GM21723 (cell line): ENCODE measurements around the gene CD8B.

Experiments used
- ATAC-seq: cut with Tn5 transposase; IDR thresholded peaks from one replicate; pipeline ENCODE4 v1.9.1; 2021; ENCODE audit warnings: mild to moderate bottlenecking, moderate library complexity; ENCODE audit not compliant: unreplicated experiment

Gene CD8B

DNA sequence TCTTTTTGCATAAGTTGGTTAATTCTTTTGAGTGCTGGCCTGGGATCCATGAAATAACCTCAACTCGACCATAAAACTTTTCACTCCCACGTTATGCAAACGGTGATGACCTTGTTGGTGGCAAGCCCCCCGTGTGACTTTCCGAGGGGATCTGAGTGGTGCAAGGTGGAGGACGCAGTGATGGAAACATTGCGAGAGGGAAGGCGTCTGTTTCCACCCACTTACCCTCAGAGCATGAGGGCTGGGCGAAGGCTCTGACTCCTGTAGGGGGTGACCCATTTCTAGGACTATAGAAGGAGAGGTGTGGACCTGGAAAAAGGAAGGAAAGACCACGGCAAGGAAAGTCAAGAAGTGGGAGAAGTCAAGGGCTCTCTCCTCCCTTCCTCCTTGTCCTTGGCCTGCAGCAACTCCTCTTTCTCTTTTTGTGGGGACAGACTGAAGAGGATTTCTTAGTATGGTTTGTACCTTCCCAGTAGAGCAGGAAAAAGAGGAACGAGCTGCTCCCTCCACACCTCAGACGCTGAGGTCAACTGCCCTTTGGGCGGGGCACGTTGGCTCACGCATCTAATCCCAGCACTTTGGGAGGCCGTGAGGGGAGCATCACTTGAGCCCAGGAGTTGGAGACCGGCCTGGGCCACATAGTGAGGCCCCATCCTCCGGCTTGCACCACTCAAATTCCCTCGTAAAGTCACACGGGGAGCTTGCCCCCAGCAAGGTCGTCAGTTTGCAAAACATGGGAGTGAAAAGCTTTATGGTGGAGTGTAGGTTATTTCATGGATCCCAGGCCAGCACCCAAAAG is 55.4 kb downstream of the CD8B start:
- no peak for ATAC-seq

DNA sequence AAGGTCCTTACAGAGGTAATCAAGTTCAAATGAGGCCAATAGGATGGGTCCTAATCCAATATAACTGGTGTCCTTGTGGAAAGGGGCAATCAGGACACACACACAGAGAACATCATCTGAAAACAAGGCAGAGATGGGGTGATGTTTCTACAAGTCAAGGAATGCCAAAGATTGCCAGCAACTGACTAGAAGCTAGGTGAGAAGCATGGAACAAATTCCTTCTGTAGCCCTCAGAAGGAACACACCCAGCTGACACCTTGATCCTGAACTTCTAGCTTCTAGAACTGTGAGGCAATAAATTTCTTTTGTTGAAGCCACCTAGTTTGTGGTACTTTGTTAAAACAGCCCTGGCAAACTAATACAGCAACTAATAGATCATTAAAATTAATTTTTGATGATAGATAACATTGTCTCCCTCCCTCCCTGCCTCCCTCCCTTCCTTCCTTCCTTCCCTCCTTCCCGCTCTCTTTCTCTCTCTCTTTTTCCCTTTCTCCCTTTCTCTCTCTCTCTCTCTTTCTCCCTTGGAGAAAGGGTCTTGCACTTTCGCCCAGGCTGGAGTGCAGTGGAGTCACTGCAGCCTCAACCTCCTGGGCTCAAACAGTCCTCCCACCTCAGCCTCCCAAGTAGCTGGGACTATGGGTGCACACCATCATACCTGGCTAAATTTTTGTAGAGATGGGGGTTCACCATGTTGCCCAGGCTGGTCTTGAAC is 60.7 kb downstream of the CD8B start:
- no peak for ATAC-seq

DNA sequence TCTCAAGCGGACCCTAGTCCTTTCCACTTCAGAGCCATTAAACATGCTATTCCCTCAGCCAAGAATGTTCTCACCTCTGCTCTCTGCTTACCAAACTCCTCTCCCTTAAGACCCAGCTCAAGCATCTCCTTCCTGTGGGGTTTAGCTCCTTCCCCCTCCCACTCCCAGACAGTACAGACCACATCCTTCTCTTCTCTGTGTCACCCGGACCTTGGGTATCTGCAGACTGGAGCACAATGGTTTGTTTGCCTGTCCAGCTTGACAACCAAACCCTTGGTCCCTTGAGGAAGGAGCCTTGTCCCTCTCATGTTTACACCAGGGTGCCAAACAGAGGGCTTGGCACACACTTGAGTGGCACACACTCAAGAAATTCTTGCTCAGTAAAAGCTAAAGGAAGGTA is 66.8 kb downstream of the CD8B start:
- ATAC-seq = no peak

DNA sequence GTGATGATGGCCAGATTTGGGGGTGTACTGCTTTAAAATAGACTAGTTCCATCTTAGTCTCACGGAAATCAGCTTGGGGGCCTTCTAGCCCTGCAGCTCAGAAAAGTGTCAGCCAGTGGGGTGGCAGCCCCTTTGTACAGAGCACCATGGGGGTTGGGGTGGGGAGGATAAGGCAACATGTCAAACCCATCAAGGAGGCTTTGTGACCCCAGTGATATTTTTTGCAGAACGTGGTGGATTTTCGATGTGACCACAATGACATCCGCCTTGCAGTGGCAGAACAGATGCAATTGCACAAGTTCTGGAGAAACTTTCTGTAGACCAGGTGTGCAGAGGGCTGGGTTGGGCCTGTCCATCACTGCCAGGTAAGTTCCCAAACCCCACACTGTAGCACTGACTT is 67.9 kb downstream of the CD8B start:
- no peak for ATAC-seq

DNA sequence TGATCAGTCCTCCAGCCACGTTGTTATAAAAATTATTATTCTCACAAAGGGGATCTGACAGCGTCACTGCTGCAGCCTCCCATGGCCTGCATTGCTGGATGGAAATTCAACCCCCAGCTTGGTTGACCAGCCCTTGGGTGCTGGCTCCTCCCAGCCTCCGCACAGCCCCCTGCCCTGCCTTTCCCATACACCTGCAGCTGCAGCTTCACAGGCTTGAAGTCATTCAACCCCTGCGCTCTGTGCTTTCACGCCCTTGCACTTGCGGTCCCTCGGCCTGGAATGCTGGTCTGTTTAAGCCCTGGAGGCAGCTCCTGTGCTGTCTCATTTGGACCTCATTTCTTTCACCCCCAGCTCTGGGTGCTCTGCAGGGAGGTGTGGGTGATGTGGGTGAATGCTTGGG is 70.1 kb downstream of the CD8B start:
- no peak for ATAC-seq

DNA sequence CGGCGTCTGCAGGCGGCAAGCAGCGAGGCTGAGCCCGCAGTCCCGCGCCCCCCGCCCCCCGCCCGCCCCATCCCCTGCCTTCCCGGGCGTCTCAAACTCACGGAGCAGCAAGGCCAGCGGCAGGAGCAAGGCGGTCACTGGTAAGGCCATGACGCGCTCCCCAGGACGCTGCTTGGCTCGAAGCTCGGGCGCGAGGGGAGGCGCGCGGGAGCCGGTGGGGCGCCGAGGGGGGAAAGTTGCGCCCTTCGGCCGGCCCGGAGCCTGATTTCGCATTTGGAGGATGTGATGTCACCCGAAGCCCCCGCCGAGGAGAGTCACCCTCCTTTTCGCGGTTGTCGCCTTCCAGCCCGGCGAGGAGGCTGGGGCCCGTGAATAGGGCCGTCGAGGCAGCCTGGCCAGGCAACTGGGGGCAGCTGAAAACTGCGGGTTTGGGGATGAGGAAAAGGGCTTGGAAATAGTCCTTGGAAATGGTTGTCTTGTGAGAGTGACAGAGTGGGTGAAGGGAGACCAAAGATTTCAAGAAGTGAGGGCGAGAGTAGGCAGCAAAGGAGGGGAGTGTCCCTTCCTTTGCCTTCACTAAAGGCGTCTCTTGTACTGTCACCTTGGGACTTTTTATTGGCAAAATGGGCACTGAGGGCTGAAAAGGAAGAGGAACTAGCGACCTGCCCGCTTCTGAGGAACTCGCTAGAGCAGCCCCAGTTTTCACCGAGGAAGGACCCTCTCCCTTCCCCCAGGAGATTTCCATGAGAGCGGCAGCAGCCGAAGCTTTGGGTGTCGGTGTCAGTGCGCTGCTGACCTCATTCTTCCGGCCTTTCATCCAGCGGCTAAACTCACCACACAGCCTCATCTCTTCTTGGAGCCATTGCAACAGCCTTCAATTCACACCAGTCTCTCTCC is 70.8 kb downstream of the CD8B start, which contains the start of gene CD8A:
Gene CD8A (minus strand): TSS at position 238 of the 897 bp plus-strand sequence. CDS start 88 bp downstream, at position 150.
- no peak for ATAC-seq

DNA sequence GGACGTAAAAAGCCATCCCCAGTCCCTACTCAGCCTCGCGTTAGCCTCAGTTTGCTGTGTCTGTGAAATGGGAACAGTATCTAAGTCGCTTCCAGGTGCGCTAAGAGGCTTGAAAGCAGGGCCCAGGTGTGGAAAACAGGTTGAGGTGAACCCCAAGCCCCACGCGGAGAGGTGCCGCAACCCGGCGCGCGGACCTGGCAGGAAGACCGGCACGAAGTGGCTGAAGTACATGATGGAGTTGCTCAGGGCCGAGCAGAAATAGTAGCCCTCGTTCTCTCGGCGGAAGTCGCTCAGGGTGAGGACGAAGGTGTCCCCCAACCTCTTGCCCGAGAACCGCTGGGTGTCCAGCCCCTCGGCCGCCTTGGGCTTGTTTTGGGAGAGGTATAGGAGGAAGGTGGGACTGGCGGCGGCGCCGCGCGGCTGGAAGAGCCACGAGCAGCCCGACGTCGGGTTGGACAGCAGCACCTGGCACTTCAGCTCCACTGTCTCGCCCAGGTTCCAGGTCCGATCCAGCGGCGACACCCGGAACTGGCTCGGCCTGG is 71.5 kb downstream of the CD8B start:
- ATAC-seq = no peak

DNA sequence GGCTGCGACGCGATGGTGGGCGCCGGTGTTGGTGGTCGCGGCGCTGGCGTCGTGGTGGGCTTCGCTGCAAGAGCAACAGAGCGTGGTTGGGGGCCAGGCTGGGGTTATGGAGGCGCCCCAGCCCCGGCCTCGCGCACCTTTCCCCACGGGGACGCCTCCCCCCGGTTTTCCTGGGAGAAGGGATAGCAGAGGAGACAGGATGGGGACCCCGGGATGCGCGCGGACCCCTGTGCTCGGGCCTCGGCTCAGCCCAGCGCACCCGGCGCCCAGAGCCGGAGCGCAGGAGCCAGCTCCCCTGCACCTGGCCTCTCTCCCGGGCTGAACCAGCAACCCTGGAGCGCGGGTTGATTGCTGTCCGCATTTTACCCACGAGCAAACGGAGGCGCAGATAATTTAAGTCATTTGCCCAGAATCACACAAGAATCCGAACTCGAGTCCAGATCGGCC is 72.0 kb downstream of the CD8B start:
- no peak for ATAC-seq

DNA sequence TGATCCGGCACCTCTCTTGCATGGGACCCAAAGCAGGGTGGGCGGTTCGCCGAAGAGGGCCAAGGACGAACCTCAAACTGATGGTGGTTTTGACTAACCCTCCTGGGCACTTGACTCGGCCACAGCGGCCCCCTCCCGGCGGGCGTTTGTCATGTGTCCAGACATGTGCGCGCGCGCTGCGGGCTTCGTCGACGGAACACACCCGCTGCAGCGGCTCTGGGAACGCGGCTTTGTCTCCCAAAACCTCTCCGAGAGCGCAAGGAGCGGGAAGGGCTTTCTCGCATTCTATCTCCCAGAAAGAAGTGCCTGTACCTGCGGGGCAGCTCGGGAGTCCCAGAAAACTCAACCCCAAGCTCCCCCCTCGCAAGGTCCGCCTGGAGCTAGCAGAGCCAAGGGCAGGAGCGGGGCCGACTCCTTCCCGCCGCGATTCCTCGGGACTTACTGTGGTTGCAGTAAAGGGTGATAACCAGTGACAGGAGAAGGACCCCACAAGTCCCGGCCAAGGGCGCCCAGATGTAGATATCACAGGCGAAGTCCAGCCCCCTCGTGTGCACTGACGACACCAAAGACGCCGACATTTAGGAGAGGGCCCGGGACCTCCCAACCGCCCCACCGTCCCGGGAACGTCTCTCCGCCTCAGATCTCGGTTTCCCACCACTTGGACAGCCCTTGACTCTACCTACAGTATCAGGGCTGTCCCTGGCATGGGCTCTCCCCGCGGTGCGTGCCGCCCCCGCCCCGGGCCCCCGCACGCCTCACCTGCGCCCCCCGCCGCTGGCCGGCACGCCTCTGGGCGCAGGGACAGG is 72.6 kb downstream of the CD8B start:
- no peak for ATAC-seq

DNA sequence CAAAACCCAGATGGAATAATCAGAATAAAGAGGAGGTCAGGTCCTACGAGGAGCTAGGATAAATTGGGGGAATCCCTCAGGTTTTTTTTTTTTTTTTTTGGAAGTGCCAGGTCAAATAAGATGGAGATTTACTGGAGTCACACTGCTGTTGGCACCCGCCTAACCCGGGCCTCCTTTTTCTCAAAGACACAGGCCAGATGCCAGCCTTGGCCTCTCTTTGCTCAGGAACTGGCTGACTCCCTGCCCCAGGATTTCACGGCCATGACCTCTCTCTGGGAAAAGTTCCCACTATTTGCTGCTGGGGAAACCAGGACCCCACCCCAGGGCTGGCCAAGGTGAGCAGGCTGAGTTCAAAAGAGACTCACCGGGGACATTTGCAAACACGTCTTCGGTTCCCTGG is 73.5 kb downstream of the CD8B start:
- ATAC-seq = no peak

DNA sequence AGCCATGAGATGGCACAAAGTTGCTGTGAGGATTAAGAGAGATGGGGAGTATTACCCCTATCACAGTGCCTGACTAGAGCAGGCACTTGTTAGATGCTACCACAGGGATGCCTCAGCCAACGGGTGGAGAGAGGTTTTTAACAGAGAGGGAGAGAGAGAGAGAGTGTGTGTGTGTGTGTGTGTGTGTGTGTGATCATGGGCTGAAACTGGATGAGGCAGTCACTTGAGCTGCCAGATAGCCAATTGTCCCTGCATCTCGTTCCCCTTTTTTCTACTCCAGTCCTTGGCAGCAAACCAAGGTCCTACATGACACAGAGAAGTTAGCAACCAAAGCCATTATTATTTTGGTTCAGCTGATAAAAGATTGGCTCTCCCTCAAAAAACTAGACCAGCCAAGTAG is 74.0 kb downstream of the CD8B start:
- no peak for ATAC-seq

DNA sequence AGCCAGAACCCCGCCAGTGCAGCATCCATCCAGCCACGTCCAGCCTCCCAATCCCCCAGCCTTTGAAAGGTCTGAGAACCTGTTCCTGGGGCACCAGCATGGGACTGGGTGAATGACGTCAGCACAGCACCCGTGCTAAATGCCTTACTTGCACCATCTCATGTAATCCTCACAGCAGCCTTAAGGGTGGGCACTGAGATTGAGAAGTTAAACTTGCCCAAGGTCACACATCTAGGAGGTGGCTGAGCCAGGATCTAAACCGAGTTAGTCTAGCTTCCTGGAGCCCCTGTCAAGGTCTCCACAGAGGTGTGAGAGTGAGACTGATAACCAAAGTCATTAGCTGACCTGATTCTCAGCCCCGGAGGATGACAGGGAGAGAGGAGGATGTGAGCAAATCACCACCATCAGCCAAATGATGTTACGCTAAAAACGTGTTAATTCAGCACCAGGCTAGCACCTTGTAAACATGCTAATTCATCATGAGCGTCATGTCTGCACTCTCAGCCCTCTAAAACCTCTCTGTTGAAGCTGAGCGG is 75.6 kb downstream of the CD8B start:
- ATAC-seq = no peak

DNA sequence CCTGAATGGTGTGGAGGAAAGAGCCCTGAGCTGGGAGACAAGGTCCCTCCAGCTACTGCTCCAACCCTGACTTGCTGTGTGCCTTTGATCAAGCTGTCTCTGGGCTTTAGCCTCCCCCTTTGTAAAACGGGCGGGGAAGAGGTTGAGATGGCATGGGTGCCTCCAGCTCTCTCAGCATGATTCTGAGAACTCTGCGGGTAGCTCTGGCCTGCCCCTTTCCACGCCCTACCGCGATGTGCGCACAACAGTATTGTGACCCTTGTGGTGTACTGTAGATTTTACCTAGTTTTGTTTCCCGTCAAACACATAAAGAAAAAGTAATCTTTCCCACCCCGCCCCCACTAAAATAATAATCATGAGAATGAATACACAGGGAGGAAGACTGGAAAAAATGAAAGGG is 76.2 kb downstream of the CD8B start:
- no peak for ATAC-seq

DNA sequence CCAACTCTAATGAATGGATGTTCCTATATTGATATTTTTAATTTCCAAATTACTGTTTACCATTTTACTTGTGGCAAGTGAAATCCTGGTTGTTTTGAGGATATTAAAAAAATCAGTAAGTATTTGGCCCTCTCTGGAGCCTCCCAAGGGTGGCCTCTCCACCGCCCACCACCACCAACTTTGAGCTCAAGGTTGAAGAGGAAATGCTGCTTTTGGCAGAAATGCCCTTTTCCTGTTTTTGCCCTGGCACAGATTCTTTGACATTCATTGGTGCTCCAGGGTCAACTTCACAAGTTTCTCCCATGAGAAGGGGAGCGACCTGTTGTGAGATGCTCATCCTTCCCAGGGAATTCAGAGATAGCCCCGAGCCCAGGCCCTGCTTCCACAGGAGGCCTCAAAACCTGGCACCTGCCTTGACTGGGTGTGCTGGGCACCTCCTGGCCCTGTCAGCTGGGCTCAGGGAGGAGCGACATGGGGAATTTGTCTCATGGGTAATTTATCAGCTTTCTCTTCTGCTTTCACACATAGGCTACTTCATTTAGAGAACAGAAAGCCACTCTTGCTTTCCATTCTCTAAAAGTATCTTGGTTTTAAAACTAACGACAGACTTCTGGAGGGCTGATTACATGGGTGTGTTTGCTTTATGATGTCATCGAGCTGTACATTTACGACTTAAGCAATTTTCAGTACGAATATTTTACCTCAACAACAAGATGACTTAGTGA is 77.9 kb downstream of the CD8B start:
- ATAC-seq = peak; percentile 99

DNA sequence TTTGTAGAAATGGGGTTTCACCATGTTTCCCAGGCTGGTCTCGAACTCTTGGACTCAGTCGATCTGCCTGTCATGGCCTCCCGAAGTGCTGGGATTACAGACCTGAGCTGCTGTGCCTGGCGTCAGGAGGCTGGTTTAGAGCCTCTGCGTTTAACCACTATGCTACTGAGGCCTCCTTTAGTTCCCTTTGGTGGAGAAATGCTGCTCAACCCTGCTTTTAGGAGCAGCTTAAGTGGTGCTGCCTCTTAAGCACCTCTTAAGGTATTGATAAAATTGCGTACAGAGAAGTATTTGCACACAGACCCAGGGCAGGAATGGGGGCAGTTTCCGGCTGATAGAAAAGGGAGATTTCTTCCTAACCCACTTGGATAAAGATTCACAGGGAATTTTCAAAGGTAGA is 78.9 kb downstream of the CD8B start:
- no peak for ATAC-seq

DNA sequence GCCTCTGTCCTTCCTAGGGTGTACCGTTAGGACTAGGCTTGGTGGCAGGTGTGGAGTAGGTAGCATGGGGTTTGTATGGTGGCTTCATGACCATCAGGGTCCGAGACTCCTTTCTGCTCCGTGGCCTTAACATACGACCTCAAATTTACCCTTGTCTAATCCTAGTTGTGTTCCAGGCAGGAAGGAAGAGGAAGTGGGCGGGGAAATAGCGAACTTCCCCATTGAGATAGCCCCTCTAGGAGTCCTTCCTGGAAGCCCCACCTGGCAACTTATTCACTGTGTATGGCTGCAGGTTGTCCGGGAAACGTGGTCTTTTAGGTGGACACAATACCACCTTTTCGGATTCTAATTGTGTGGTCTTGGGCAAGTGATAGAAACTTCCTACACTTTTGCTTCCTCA is 80.3 kb downstream of the CD8B start:
- ATAC-seq = no peak

DNA sequence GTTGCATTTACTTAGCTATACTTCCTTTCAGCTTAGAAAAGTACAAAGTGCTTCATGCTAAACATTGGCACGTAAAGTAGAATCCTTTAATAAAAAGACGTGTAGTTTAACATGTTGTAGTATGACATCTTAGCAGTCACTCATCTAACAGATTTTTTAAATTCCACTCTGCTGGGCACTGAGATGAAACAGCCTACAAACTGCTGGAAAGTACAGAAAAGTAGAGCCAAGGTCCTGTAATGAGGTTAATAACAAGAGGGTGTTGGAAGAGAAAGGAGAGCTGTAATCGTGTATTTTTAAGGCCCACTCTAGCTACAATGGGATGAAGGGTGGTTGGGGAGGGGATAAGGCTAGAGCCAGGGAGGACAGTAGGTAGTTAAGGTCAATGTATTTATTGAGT is 81.7 kb downstream of the CD8B start:
- ATAC-seq = no peak

DNA sequence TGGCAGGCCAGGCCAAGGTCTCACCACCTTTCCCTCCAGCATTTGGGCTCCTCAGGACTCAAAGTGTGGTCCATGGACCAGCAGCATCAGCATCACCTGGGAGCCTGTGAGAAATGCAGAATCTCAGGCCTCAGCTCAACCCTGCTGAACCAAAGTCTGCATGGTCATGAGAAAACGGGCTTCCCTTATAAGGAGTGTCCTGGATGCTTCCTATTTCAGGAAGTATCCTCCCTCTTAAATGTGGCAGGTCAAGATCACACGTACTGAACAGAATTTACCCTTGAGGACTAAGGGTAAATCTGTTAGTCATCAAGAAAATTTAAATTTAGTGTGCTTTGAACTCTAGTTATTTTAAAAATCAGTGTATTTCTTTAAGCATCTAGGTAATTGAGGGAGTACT is 82.7 kb downstream of the CD8B start:
- no peak for ATAC-seq

DNA sequence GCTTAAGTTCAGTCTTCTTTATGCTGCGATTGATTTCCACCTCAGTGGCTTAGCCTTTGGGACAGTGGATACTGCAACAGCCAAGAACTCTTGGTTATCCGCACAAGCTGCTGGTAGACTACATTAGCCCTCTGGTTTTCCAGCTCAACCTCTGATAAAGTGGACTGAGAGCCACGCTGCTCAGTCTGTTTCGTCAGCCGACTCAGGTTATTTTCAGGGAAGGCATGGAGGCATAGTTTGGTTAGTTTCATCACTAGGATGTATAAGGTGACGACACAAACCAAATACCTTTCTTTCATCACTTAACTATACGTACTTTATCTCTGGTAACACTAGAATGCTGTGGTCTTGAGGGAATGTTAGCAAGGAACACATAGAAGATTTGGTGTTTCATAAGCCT is 85.2 kb downstream of the CD8B start:
- ATAC-seq = no peak
